Measurements from ENCODE around the gene ASPHD2. TPM values are rescaled to one million over a fixed set of nuclear protein-coding genes. Genes with fewer than 3 reads are reported as not detected.

Gene ASPHD2
- total RNA-seq, 1 donor from 2014 or later: 3.4 TPM

GRCh38 chr22:26481694-26482093 lies 52.6 kb downstream of the ASPHD2 start:
- DNase-seq (ENCODE audit: low read depth) (no peak), FAIRE-seq (no peak)
- TF ChIP-seq, protein P1, sequence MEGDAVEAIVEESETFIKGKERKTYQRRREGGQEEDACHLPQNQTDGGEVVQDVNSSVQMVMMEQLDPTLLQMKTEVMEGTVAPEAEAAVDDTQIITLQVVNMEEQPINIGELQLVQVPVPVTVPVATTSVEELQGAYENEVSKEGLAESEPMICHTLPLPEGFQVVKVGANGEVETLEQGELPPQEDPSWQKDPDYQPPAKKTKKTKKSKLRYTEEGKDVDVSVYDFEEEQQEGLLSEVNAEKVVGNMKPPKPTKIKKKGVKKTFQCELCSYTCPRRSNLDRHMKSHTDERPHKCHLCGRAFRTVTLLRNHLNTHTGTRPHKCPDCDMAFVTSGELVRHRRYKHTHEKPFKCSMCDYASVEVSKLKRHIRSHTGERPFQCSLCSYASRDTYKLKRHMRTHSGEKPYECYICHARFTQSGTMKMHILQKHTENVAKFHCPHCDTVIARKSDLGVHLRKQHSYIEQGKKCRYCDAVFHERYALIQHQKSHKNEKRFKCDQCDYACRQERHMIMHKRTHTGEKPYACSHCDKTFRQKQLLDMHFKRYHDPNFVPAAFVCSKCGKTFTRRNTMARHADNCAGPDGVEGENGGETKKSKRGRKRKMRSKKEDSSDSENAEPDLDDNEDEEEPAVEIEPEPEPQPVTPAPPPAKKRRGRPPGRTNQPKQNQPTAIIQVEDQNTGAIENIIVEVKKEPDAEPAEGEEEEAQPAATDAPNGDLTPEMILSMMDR (IDR thresholded peaks at IDR 0.05; ENCODE audit: insufficient read depth, low read length, severe bottlenecking): no peak
- Histone ChIP-seq H3K4me3 (ENCODE audit: low read depth, low read length) (no peak overlapping the region), H3K36me3 (ENCODE audit: control insufficient read depth, insufficient read depth, low read length) (peaks cover 4% of the 10 kb centered on the region), H3K27me3 (ENCODE audit: control insufficient read depth, insufficient read depth, low read length) (no peaks in the 10 kb centered on the region)

DNA sequence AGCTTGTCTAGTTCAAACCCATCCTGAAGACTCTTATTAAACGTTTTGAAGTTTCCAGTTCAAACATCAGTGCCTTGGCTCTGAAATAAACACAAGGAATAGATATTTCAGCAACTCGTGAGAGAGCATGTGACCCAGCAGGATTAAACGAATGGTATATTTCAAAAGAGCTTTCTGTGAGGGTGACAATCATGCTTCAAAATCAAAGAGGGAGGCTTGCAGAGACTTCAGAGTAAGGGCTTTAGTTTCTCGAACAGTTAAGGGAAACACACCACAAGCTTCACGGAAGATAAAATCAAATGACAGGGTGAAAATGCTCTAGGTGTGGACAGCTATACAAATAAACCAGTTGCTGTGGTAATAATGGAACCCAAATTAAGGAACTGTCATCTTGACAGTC lies 53.1 kb downstream of the ASPHD2 start:
- H3K4me3 ChIP-seq (ENCODE audit: low read depth, low read length): no peak overlapping the region
- FAIRE-seq (no peak), DNase-seq (ENCODE audit: low read depth) (no peak)
- peaks cover 1% of the 10 kb centered on the region for H3K36me3 ChIP-seq (ENCODE audit: control insufficient read depth, insufficient read depth, low read length)
- TF ChIP-seq, protein P1 (IDR thresholded peaks at IDR 0.05; ENCODE audit: insufficient read depth, low read length, severe bottlenecking): no peak
- H3K27me3 ChIP-seq (ENCODE audit: control insufficient read depth, insufficient read depth, low read length): no peaks in the 10 kb centered on the region

DNA sequence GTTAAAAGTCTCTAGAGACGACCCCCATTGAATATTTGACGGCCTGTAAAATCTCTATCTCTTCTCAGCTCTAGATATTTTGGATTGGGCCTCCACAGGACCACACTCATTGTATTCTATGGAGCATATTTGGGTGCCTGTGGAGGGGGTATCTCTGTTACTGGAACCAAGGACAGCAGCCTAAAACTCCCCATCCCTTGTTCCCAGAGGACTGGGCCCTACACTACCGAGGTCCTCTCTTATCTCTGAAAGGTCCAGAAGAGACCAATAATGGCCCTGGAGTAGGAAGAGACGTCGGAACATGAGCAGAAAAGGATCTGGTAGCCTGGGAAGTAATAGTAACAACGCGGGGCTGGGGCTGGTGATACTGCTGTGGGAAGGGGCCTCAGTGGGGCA lies 54.0 kb downstream of the ASPHD2 start:
- Histone ChIP-seq H3K27me3 (ENCODE audit: control insufficient read depth, insufficient read depth, low read length) (no peaks in the 10 kb centered on the region), H3K4me3 (ENCODE audit: low read depth, low read length) (peak overlapping the region; percentile 85), H3K36me3 (ENCODE audit: control insufficient read depth, insufficient read depth, low read length) (peaks cover 5% of the 10 kb centered on the region)
- no peak for FAIRE-seq
- DNase-seq (ENCODE audit: low read depth): no peak
- TF ChIP-seq, protein P1 (IDR thresholded peaks at IDR 0.05; ENCODE audit: insufficient read depth, low read length, severe bottlenecking): no peak

DNA sequence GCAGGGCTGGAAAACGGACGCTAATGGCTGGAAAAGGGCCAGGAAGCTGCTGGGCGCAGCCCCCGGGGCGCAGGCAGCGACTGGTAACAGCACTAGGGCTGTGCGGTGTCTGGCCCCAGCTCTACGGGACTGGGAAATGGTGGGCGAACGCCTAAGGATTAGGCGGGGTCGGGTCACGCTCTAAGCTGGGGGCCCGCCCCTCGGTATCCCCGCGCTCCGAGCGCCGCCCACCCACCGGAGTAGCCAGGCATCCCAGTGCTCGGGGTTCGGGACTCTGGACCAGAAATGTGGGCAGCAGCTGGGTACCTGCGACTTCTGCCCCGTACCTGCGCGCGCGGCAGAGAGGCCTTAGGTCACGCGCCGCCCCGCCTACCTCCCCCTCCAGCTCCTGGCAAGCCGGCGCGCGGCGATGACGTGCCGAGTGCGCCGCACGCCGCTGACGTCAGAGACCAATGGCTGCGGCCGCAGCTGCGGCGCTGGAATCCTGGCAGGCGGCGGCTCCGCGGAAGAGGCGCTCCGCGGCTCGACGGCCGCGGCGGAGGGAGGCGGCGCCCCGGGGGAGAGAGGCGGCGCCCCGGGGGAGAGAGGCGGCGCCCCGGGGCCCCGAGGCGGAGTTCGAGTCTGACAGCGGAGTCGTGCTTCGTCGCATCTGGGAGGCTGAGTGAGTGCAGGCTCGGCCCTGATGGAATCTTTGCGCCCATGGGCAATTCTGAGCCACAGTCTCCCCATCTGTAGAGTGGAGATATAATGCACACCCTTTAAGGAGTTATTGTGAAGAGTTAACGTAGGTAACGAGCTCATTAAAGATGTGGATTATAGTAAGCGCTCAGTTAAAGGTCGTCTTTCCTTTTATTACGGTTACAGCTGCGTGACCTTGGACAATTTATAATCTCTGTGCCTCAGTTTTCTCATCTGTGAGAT lies 54.6 kb downstream of the ASPHD2 start, which contains the start of the genes HPS4 and SRRD:
Gene HPS4 (minus strand): TSS at position 345 of the 921 bp plus-strand sequence. CDS start 2,021 bp downstream, outside the sequence.
Gene SRRD (plus strand): TSS at position 439 of the 921 bp plus-strand sequence. CDS start 14 bp downstream, at position 453.
- no peaks in the 10 kb centered on the region for H3K27me3 ChIP-seq (ENCODE audit: control insufficient read depth, insufficient read depth, low read length)
- H3K36me3 ChIP-seq (ENCODE audit: control insufficient read depth, insufficient read depth, low read length): peaks cover 7% of the 10 kb centered on the region
- FAIRE-seq (no peak), DNase-seq (ENCODE audit: low read depth) (peak; percentile 67)
- TF ChIP-seq, protein P1 (IDR thresholded peaks at IDR 0.05; ENCODE audit: insufficient read depth, low read length, severe bottlenecking): no peak
- peak within 1 kb of the TSS; percentile 85 for H3K4me3 ChIP-seq (ENCODE audit: low read depth, low read length)

- Histone ChIP-seq H3K4me3 (ENCODE audit: low read depth, low read length) (peak overlapping the region; percentile 85), H3K36me3 (ENCODE audit: control insufficient read depth, insufficient read depth, low read length) (peaks cover 7% of the 10 kb centered on the region), H3K27me3 (ENCODE audit: control insufficient read depth, insufficient read depth, low read length) (no peaks in the 10 kb centered on the region)
- FAIRE-seq (no peak), DNase-seq (ENCODE audit: low read depth) (peak; percentile 25)
- TF ChIP-seq, protein P1 (IDR thresholded peaks at IDR 0.05; ENCODE audit: insufficient read depth, low read length, severe bottlenecking): no peak
Measured at GRCh38 chr22:26484360-26484706, 55.3 kb downstream of the ASPHD2 start.

All from bronchial epithelial cell (primary cell).